Thoracic aorta (tissue), 2 donors: Measurements from ENCODE around the gene GPC6. TPM values are rescaled to one million over a fixed set of nuclear protein-coding genes. Genes with fewer than 3 reads are reported as not detected.

Experiments used
- ATAC-seq: fragments of 150-250 bp; one replicate; pipeline ENCODE4 v1.8.0; 2017; ENCODE audit warnings: low read depth; ENCODE audit not compliant: insufficient number of reproducible peaks, low FRiP score
- DNase-seq: peaks from one replicate; pipeline ENCODE4 v3.0.0-alpha.2; 2020; ENCODE audit warnings: low spot score
- H3K27ac ChIP-seq, 2 donors: fragments of 200-600 bp; sonication (generic); 1 replicate in 1 of 2; 2 replicates in 1 of 2; pipeline ENCODE4 v1.5.1; 2016; ENCODE audit warnings: mild to moderate bottlenecking in 2 of 2, moderate library complexity in 2 of 2
- H3K27me3 ChIP-seq: fragments of 200-600 bp; sonication (generic); replicated peaks from 2 replicates; pipeline ENCODE4 v1.6.0; 2016; ENCODE audit warnings: mild to moderate bottlenecking; ENCODE audit not compliant: insufficient read depth
- H3K36me3 ChIP-seq: fragments of 200-600 bp; sonication (generic); one replicate; pipeline ENCODE4 v1.5.1; 2016
- H3K4me1 ChIP-seq, 2 donors: fragments of 200-600 bp; sonication (generic); 1 replicate in 1 of 2; 2 replicates in 1 of 2; pipeline versions ENCODE4 v1.5.1 to v1.6.0; 2016; ENCODE audit warnings: low read depth in 2 of 2, mild to moderate bottlenecking in 1 of 2; ENCODE audit not compliant: control insufficient read depth in 1 of 2
- H3K4me3 ChIP-seq: fragments of 200-600 bp; sonication (generic); 2 replicates; pipeline ENCODE4 v1.5.1; 2016; ENCODE audit warnings: mild to moderate bottlenecking
- H3K9me3 ChIP-seq: fragments of 200-600 bp; sonication (generic); 2 replicates; pipeline ENCODE4 v1.5.1; 2016
- CTCF ChIP-seq: fragments of 200-600 bp; sonication (generic); IDR thresholded peaks from one replicate; pipeline ENCODE4 v1.5.1; 2019; ENCODE audit warnings: antibody characterized with exemption
- total RNA-seq, 2 donors: library from RNA; depleted of rRNA; stranded (reverse); fragments of >200 nt; gene quantifications; one replicate each; pipeline versions ENCODE4 v1.1.0 to v1.2.3, GENCODE V29; 2016

GPC6 gene
- total RNA-seq, 2 donors from 2014 or later = 34.9 to 56.4 TPM

- Histone ChIP-seq H3K4me1 (no peaks in the 10 kb centered on the region), H3K27me3 (no peaks in the 10 kb centered on the region), H3K4me3 (no peak overlapping the region), H3K36me3 (no peaks in the 10 kb centered on the region), H3K9me3 (no peaks in the 10 kb centered on the region), H3K27ac (no peak overlapping the region)
- no peak for TF ChIP-seq CTCF
- DNase-seq (no peak), ATAC-seq (no peak)
Observed at GRCh38 chr13:94063096-94063495, 836.5 kb downstream of the GPC6 start.

GRCh38 chr13:94063848-94064247, 837.2 kb downstream of the GPC6 start:
- Histone ChIP-seq H3K4me1 (no peaks in the 10 kb centered on the region), H3K27ac (no peak overlapping the region), H3K36me3 (no peaks in the 10 kb centered on the region), H3K4me3 (no peak overlapping the region), H3K9me3 (no peaks in the 10 kb centered on the region), H3K27me3 (no peaks in the 10 kb centered on the region)
- no peak for TF ChIP-seq CTCF
- DNase-seq (no peak), ATAC-seq (no peak)

- DNase-seq = no peak
- no peaks in the 10 kb centered on the region for H3K9me3 ChIP-seq
- no peaks in the 10 kb centered on the region for H3K4me1 ChIP-seq
- no peaks in the 10 kb centered on the region for H3K36me3 ChIP-seq
- TF ChIP-seq CTCF = no peak
- no peaks in the 10 kb centered on the region for H3K27me3 ChIP-seq
- ATAC-seq = no peak
- no peak overlapping the region for H3K27ac ChIP-seq
- no peak overlapping the region for H3K4me3 ChIP-seq
Observed at GRCh38 chr13:94065741-94066140, 839.1 kb downstream of the GPC6 start.

GRCh38 chr13:94073007-94073744, 846.6 kb downstream of the GPC6 start:
- Histone ChIP-seq H3K9me3 (no peaks in the 10 kb centered on the region), H3K4me1 (peaks cover 0 to 5% of the 10 kb centered on the region in 2 donors), H3K27me3 (no peaks in the 10 kb centered on the region), H3K36me3 (no peaks in the 10 kb centered on the region), H3K4me3 (no peak overlapping the region), H3K27ac (no peak overlapping the region)
- no peak for TF ChIP-seq CTCF
- ATAC-seq = no peak
- no peak for DNase-seq

- Histone ChIP-seq H3K4me3 (no peak overlapping the region), H3K27me3 (no peaks in the 10 kb centered on the region), H3K4me1 (peaks cover 0 to 5% of the 10 kb centered on the region in 2 donors), H3K27ac (no peak overlapping the region), H3K9me3 (no peaks in the 10 kb centered on the region), H3K36me3 (no peaks in the 10 kb centered on the region)
- TF ChIP-seq CTCF = no peak
- DNase-seq = no peak
- no peak for ATAC-seq
Observed at GRCh38 chr13:94079876-94080275, 853.3 kb downstream of the GPC6 start.
